Measurements from ENCODE around the gene TSPAN9. TPM values are rescaled to one million over a fixed set of nuclear protein-coding genes. Genes with fewer than 3 reads are reported as not detected.

Gene TSPAN9
- total RNA-seq (2014; rRNA removed; shearing (Covaris generic)): 3.2 and 7.0 TPM in 2 replicates
- 3.4 and 9.4 TPM in 2 replicates for polyA plus RNA-seq (2014; cell fraction: nucleus; rRNA removed)

GRCh38 chr12:3076730-3077571 is at the start of gene TSPAN9:
Gene TSPAN9 (plus strand): TSS chr12:3077379. CDS start chr12:3201194, 123,815 bp downstream.
- peak; percentile 35 for DNase-seq (ENCODE audit: extremely low read depth, low read depth)

GRCh38 chr12:3028108-3028507 is 49.1 kb upstream of the TSPAN9 start:
- no peak for DNase-seq (ENCODE audit: extremely low read depth, low read depth)

GRCh38 chr12:3030821-3031429 is 46.3 kb upstream of the TSPAN9 start:
- DNase-seq (ENCODE audit: extremely low read depth, low read depth): no peak

GRCh38 chr12:3032161-3032560 is 45.0 kb upstream of the TSPAN9 start:
- DNase-seq (ENCODE audit: extremely low read depth, low read depth): no peak

- no peak for DNase-seq (ENCODE audit: extremely low read depth, low read depth)
Observed at GRCh38 chr12:3032770-3033538, 44.2 kb upstream of the TSPAN9 start.

GRCh38 chr12:3033539-3033867 is 43.7 kb upstream of the TSPAN9 start:
- no peak for DNase-seq (ENCODE audit: extremely low read depth, low read depth)

- peak; percentile 30 for DNase-seq (ENCODE audit: extremely low read depth, low read depth)
Observed at GRCh38 chr12:3034067-3034750, 43.0 kb upstream of the TSPAN9 start.

- no peak for DNase-seq (ENCODE audit: extremely low read depth, low read depth)
Observed at GRCh38 chr12:3035171-3035570, 42.0 kb upstream of the TSPAN9 start.

GRCh38 chr12:3035815-3036702 is 41.1 kb upstream of the TSPAN9 start:
- no peak for DNase-seq (ENCODE audit: extremely low read depth, low read depth)

- DNase-seq (ENCODE audit: extremely low read depth, low read depth): no peak
Observed at GRCh38 chr12:3036901-3037600, 40.1 kb upstream of the TSPAN9 start.

GRCh38 chr12:3038166-3038565 is 39.0 kb upstream of the TSPAN9 start:
- DNase-seq (ENCODE audit: extremely low read depth, low read depth): no peak

GRCh38 chr12:3038926-3039510 is 38.2 kb upstream of the TSPAN9 start:
- no peak for DNase-seq (ENCODE audit: extremely low read depth, low read depth)

- no peak for DNase-seq (ENCODE audit: extremely low read depth, low read depth)
Observed at GRCh38 chr12:3040026-3040656, 37.0 kb upstream of the TSPAN9 start.

GRCh38 chr12:3040663-3041544 is 36.3 kb upstream of the TSPAN9 start:
- DNase-seq (ENCODE audit: extremely low read depth, low read depth): no peak

- peak; percentile 78 for DNase-seq (ENCODE audit: extremely low read depth, low read depth)
Observed at GRCh38 chr12:3041558-3042164, 35.5 kb upstream of the TSPAN9 start.

GRCh38 chr12:3042394-3042793 is 34.8 kb upstream of the TSPAN9 start:
- no peak for DNase-seq (ENCODE audit: extremely low read depth, low read depth)

- no peak for DNase-seq (ENCODE audit: extremely low read depth, low read depth)
Observed at GRCh38 chr12:3042826-3043225, 34.4 kb upstream of the TSPAN9 start.
